ENCODE measurements around the gene PRKRIP1. TPM values are rescaled to one million over a fixed set of nuclear protein-coding genes. Genes with fewer than 3 reads are reported as not detected.

The PRKRIP1 gene
- polyA plus RNA-seq, 1 donor (not counting 4 experiments of a cell fraction or from before 2014, with no cell fraction given), result 12.5 TPM

DNA sequence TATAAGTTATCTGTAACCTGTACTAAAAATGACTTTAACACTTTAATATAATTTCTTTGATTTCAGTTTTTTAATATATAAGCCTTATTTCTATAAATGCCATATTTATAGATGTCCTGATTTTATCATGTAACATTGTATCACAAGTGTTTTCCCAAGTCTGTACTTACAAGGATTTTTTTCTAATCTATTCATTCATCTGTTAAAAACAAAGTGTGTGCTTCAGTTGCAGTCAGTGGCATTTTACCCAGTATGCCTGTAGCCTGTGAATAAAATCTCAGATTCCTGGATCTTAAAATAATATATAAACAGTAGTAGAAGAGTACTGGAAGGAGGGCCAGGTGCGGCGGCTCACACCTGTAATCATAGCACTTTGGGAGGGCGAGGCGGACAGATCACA lies 17.4 kb downstream of the PRKRIP1 start:
- no peaks in the 10 kb centered on the region for H3K4me1 ChIP-seq (ENCODE audit: control insufficient read depth, extremely low read depth, insufficient read depth, low read length)
- H4K20me1 ChIP-seq (ENCODE audit: control insufficient read depth, extremely low read depth, insufficient read depth, low read length), result no peaks in the 10 kb centered on the region
- H3K4me3 ChIP-seq (ENCODE audit: control insufficient read depth in 2 of 3, extremely low read depth in 1 of 3, insufficient read depth in 2 of 3, low read depth in 1 of 3, low read length in 3 of 3), result no peak overlapping the region
- no peaks in the 10 kb centered on the region for H3K27me3 ChIP-seq (ENCODE audit: control insufficient read depth, extremely low read depth, insufficient read depth, low read length)
- TF ChIP-seq, protein P1, sequence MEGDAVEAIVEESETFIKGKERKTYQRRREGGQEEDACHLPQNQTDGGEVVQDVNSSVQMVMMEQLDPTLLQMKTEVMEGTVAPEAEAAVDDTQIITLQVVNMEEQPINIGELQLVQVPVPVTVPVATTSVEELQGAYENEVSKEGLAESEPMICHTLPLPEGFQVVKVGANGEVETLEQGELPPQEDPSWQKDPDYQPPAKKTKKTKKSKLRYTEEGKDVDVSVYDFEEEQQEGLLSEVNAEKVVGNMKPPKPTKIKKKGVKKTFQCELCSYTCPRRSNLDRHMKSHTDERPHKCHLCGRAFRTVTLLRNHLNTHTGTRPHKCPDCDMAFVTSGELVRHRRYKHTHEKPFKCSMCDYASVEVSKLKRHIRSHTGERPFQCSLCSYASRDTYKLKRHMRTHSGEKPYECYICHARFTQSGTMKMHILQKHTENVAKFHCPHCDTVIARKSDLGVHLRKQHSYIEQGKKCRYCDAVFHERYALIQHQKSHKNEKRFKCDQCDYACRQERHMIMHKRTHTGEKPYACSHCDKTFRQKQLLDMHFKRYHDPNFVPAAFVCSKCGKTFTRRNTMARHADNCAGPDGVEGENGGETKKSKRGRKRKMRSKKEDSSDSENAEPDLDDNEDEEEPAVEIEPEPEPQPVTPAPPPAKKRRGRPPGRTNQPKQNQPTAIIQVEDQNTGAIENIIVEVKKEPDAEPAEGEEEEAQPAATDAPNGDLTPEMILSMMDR (optimal IDR thresholded peaks at IDR 0.05 in 1 of 3, IDR thresholded peaks at IDR 0.05 in 1 of 3, conservative IDR thresholded peaks at IDR 0.05 in 1 of 3; ENCODE audit: extremely low read depth in 1 of 3, insufficient read depth in 2 of 3, low read length in 3 of 3), result no peak
- no peak for TF ChIP-seq EZH2 (IDR thresholded peaks at IDR 0.05; ENCODE audit: low read length)
- no peak overlapping the region for H2AFZ ChIP-seq (ENCODE audit: control insufficient read depth, low read length)
- no peak overlapping the region for H3K4me2 ChIP-seq (ENCODE audit: control insufficient read depth, extremely low read depth, insufficient read depth, low read depth, low read length)
- H3K36me3 ChIP-seq (ENCODE audit: control insufficient read depth in 2 of 2, extremely low read depth in 1 of 2, insufficient read depth in 2 of 2, low read length in 2 of 2), result peaks cover 17 to 27% of the 10 kb centered on the region in 2 experiments
- no peak overlapping the region for H3K9ac ChIP-seq (ENCODE audit: control insufficient read depth, extremely low read depth, insufficient read depth, low read length)
- H3K27ac ChIP-seq (ENCODE audit: control insufficient read depth, insufficient read depth, low read length), result no peak overlapping the region
- peaks cover 6% of the 10 kb centered on the region for H3K79me2 ChIP-seq (ENCODE audit: control insufficient read depth, insufficient read depth, low read length)
- no peak for DNase-seq (ENCODE audit: low read depth, low spot score)
- no peaks in the 10 kb centered on the region for H3K9me3 ChIP-seq (ENCODE audit: control insufficient read depth, low read depth, low read length)
- no peaks in the 10 kb centered on the region for H3K9me1 ChIP-seq (ENCODE audit: control insufficient read depth, extremely low read depth, insufficient read depth, low read length)
- FAIRE-seq, result no peak
- dilution Hi-C loops (cut with MboI; ENCODE audit: extremely low pct_ligation_motif_present, low sequenced_read_pairs), result no loop called here

DNA sequence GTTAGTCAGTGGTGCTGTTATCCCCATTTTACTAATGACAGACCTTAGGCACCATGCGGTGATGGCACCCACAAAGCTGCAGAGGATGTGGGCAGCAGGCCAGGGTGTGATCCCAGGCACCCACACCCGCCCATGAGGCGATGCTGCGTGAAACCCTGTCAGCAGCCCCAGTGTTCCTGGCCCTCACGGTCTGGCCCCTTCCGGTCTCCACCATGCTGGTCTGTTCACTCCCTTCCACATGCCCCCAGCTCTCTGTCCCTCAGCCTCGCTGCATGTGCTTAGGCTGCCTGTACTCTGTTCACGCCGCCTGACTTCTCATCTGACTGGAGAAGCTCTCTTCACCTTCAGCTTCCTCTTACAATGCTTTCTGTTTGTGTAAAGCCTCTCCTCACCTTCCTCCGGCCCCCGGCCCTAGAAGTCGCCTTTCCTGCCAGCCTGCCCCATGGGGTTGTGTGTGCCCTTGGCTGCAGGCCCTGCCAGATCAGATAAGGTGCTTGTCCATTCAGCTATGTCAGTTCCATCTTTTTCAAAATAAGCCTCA lies 19.6 kb downstream of the PRKRIP1 start:
- no peak for FAIRE-seq
- no peaks in the 10 kb centered on the region for H4K20me1 ChIP-seq (ENCODE audit: control insufficient read depth, extremely low read depth, insufficient read depth, low read length)
- no peaks in the 10 kb centered on the region for H3K9me1 ChIP-seq (ENCODE audit: control insufficient read depth, extremely low read depth, insufficient read depth, low read length)
- no peak overlapping the region for H3K9ac ChIP-seq (ENCODE audit: control insufficient read depth, extremely low read depth, insufficient read depth, low read length)
- dilution Hi-C loops (cut with MboI; ENCODE audit: extremely low pct_ligation_motif_present, low sequenced_read_pairs), result no loop called here
- no peak for DNase-seq (ENCODE audit: low read depth, low spot score)
- H3K27ac ChIP-seq (ENCODE audit: control insufficient read depth, insufficient read depth, low read length), result no peak overlapping the region
- no peaks in the 10 kb centered on the region for H3K27me3 ChIP-seq (ENCODE audit: control insufficient read depth, extremely low read depth, insufficient read depth, low read length)
- no peak overlapping the region for H3K4me3 ChIP-seq (ENCODE audit: control insufficient read depth in 2 of 3, extremely low read depth in 1 of 3, insufficient read depth in 2 of 3, low read depth in 1 of 3, low read length in 3 of 3)
- H3K79me2 ChIP-seq (ENCODE audit: control insufficient read depth, insufficient read depth, low read length), result peaks cover 6% of the 10 kb centered on the region
- TF ChIP-seq, protein P1 (optimal IDR thresholded peaks at IDR 0.05 in 1 of 3, IDR thresholded peaks at IDR 0.05 in 1 of 3, conservative IDR thresholded peaks at IDR 0.05 in 1 of 3; ENCODE audit: extremely low read depth in 1 of 3, insufficient read depth in 2 of 3, low read length in 3 of 3), result no peak
- TF ChIP-seq EZH2 (IDR thresholded peaks at IDR 0.05; ENCODE audit: low read length), result no peak
- H3K9me3 ChIP-seq (ENCODE audit: control insufficient read depth, low read depth, low read length), result no peaks in the 10 kb centered on the region
- H3K4me1 ChIP-seq (ENCODE audit: control insufficient read depth, extremely low read depth, insufficient read depth, low read length), result no peaks in the 10 kb centered on the region
- peaks cover 19 to 31% of the 10 kb centered on the region in 2 experiments for H3K36me3 ChIP-seq (ENCODE audit: control insufficient read depth in 2 of 2, extremely low read depth in 1 of 2, insufficient read depth in 2 of 2, low read length in 2 of 2)
- no peak overlapping the region for H2AFZ ChIP-seq (ENCODE audit: control insufficient read depth, low read length)
- H3K4me2 ChIP-seq (ENCODE audit: control insufficient read depth, extremely low read depth, insufficient read depth, low read depth, low read length), result no peak overlapping the region
